ENCODE results near the gene PSAPL1.
A peak's percentile ranks its signal among the peaks of the same experiment; 100 is the strongest.

The PSAPL1 gene

GRCh38 chr4:7393601-7394575 lies 40.8 kb downstream of the PSAPL1 start:
- H2BK120ac ChIP-seq (ENCODE audit: low read depth, low read length), result no peak overlapping the region
- H2BK12ac ChIP-seq (ENCODE audit: low read length in 2 of 2), result no peak overlapping the region
- no peak overlapping the region for H3K4me2 ChIP-seq (ENCODE audit: low read length, poor library complexity, severe bottlenecking)
- H3K27me3 ChIP-seq (ENCODE audit: control insufficient read depth in 1 of 2, insufficient read depth in 1 of 2, low read length in 2 of 2), result peaks cover 63 to 85% of the 10 kb centered on the region in 2 experiments
- H3K36me3 ChIP-seq (ENCODE audit: control insufficient read depth in 1 of 2, insufficient read depth in 2 of 2, low read depth in 1 of 2, low read length in 2 of 2), result no peaks in the 10 kb centered on the region
- no peak overlapping the region for H2AK5ac ChIP-seq (ENCODE audit: low read length, severe bottlenecking)
- no peak overlapping the region for H3K4me3 ChIP-seq (ENCODE audit: insufficient read depth in 1 of 2, low read depth in 1 of 2, low read length in 2 of 2)
- peak overlapping the region; percentile 58 for H3K9ac ChIP-seq (ENCODE audit: low read length)
- H3K27ac ChIP-seq (ENCODE audit: low read length, poor library complexity, severe bottlenecking), result no peak overlapping the region
- no peaks in the 10 kb centered on the region for H3K79me1 ChIP-seq (replicated peaks; ENCODE audit: low read length, poor library complexity, severe bottlenecking)
- H2BK15ac ChIP-seq (ENCODE audit: low read depth, poor library complexity, severe bottlenecking), result no peak overlapping the region
- no peaks in the 10 kb centered on the region for H3K9me3 ChIP-seq (ENCODE audit: control insufficient read depth, low read length)
- no peak overlapping the region for H2BK5ac ChIP-seq (ENCODE audit: low read depth, low read length, poor library complexity, severe bottlenecking)
- no peak overlapping the region for H3K23ac ChIP-seq (ENCODE audit: low read length in 2 of 2)
- H3K4ac ChIP-seq (ENCODE audit: low read depth in 1 of 2, low read length in 2 of 2), result no peak overlapping the region
- no peak overlapping the region for H3K14ac ChIP-seq (ENCODE audit: low read length in 2 of 2)
- H3K4me1 ChIP-seq (ENCODE audit: control insufficient read depth, insufficient read depth, low read depth, low read length), result peaks cover 6% of the 10 kb centered on the region
- H4K8ac ChIP-seq (ENCODE audit: low read length), result no peak overlapping the region
- DNase-seq, result no peak
- 82% methylated on average over 28 of the region's 29 CpGs for WGBS
- H3K18ac ChIP-seq (ENCODE audit: low read depth in 1 of 2, low read length in 2 of 2), result no peak overlapping the region
- no peak overlapping the region for H4K91ac ChIP-seq (ENCODE audit: low read length)
- H2AFZ ChIP-seq (ENCODE audit: low read depth, low read length), result no peak overlapping the region

- no peak overlapping the region for H2BK5ac ChIP-seq (ENCODE audit: low read depth, low read length, poor library complexity, severe bottlenecking)
- H3K36me3 ChIP-seq (ENCODE audit: control insufficient read depth in 1 of 2, insufficient read depth in 2 of 2, low read depth in 1 of 2, low read length in 2 of 2), result no peaks in the 10 kb centered on the region
- peaks cover 2% of the 10 kb centered on the region for H3K4me1 ChIP-seq (ENCODE audit: control insufficient read depth, insufficient read depth, low read depth, low read length)
- peaks cover 58 to 74% of the 10 kb centered on the region in 2 experiments for H3K27me3 ChIP-seq (ENCODE audit: control insufficient read depth in 1 of 2, insufficient read depth in 1 of 2, low read length in 2 of 2)
- no peak overlapping the region for H3K23ac ChIP-seq (ENCODE audit: low read length in 2 of 2)
- H2BK120ac ChIP-seq (ENCODE audit: low read depth, low read length), result no peak overlapping the region
- peak overlapping the region; percentile 58 for H3K9ac ChIP-seq (ENCODE audit: low read length)
- H2AK5ac ChIP-seq (ENCODE audit: low read length, severe bottlenecking), result no peak overlapping the region
- no peak overlapping the region for H2AFZ ChIP-seq (ENCODE audit: low read depth, low read length)
- H4K91ac ChIP-seq (ENCODE audit: low read length), result no peak overlapping the region
- H3K4me2 ChIP-seq (ENCODE audit: low read length, poor library complexity, severe bottlenecking), result no peak overlapping the region
- H3K79me1 ChIP-seq (replicated peaks; ENCODE audit: low read length, poor library complexity, severe bottlenecking), result no peaks in the 10 kb centered on the region
- no peak overlapping the region for H3K27ac ChIP-seq (ENCODE audit: low read length, poor library complexity, severe bottlenecking)
- H3K4ac ChIP-seq (ENCODE audit: low read depth in 1 of 2, low read length in 2 of 2), result no peak overlapping the region
- H3K9me3 ChIP-seq (ENCODE audit: control insufficient read depth, low read length), result no peaks in the 10 kb centered on the region
- H2BK15ac ChIP-seq (ENCODE audit: low read depth, poor library complexity, severe bottlenecking), result no peak overlapping the region
- H3K4me3 ChIP-seq (ENCODE audit: insufficient read depth in 1 of 2, low read depth in 1 of 2, low read length in 2 of 2), result peak overlapping the region in 1 of 2 experiments; percentile 18
- H2BK12ac ChIP-seq (ENCODE audit: low read length in 2 of 2), result no peak overlapping the region
- no peak overlapping the region for H3K18ac ChIP-seq (ENCODE audit: low read depth in 1 of 2, low read length in 2 of 2)
- H3K14ac ChIP-seq (ENCODE audit: low read length in 2 of 2), result no peak overlapping the region
- no peak overlapping the region for H4K8ac ChIP-seq (ENCODE audit: low read length)
- 77% methylated on average over 32 of the region's 32 CpGs for WGBS
- peak; percentile 4 for DNase-seq
These were observed 42.0 kb downstream of the PSAPL1 start for GRCh38 chr4:7392438-7393421.

- no peak overlapping the region for H3K18ac ChIP-seq (ENCODE audit: low read depth in 1 of 2, low read length in 2 of 2)
- H3K27me3 ChIP-seq (ENCODE audit: control insufficient read depth in 1 of 2, insufficient read depth in 1 of 2, low read length in 2 of 2), result peaks cover 52 to 65% of the 10 kb centered on the region in 2 experiments
- no peak overlapping the region for H2BK12ac ChIP-seq (ENCODE audit: low read length in 2 of 2)
- no peak overlapping the region for H2BK120ac ChIP-seq (ENCODE audit: low read depth, low read length)
- H2BK15ac ChIP-seq (ENCODE audit: low read depth, poor library complexity, severe bottlenecking), result no peak overlapping the region
- 75% methylated on average over 16 of the region's 18 CpGs for WGBS
- H2AK5ac ChIP-seq (ENCODE audit: low read length, severe bottlenecking), result no peak overlapping the region
- H2BK5ac ChIP-seq (ENCODE audit: low read depth, low read length, poor library complexity, severe bottlenecking), result no peak overlapping the region
- H3K4me2 ChIP-seq (ENCODE audit: low read length, poor library complexity, severe bottlenecking), result no peak overlapping the region
- H3K4ac ChIP-seq (ENCODE audit: low read depth in 1 of 2, low read length in 2 of 2), result no peak overlapping the region
- H3K14ac ChIP-seq (ENCODE audit: low read length in 2 of 2), result no peak overlapping the region
- no peak for DNase-seq
- H4K91ac ChIP-seq (ENCODE audit: low read length), result no peak overlapping the region
- H2AFZ ChIP-seq (ENCODE audit: low read depth, low read length), result no peak overlapping the region
- H3K9ac ChIP-seq (ENCODE audit: low read length), result no peak overlapping the region
- H3K9me3 ChIP-seq (ENCODE audit: control insufficient read depth, low read length), result no peaks in the 10 kb centered on the region
- no peak overlapping the region for H4K8ac ChIP-seq (ENCODE audit: low read length)
- no peak overlapping the region for H3K23ac ChIP-seq (ENCODE audit: low read length in 2 of 2)
- no peaks in the 10 kb centered on the region for H3K4me1 ChIP-seq (ENCODE audit: control insufficient read depth, insufficient read depth, low read depth, low read length)
- no peak overlapping the region for H3K27ac ChIP-seq (ENCODE audit: low read length, poor library complexity, severe bottlenecking)
- H3K36me3 ChIP-seq (ENCODE audit: control insufficient read depth in 1 of 2, insufficient read depth in 2 of 2, low read depth in 1 of 2, low read length in 2 of 2), result no peaks in the 10 kb centered on the region
- no peaks in the 10 kb centered on the region for H3K79me1 ChIP-seq (replicated peaks; ENCODE audit: low read length, poor library complexity, severe bottlenecking)
- H3K4me3 ChIP-seq (ENCODE audit: insufficient read depth in 1 of 2, low read depth in 1 of 2, low read length in 2 of 2), result no peak overlapping the region
These were observed 42.9 kb downstream of the PSAPL1 start for GRCh38 chr4:7391637-7392437.

All from mesenchymal stem cell (in vitro differentiated cells and primary cell).